Measurements from ENCODE around the gene NDUFA11. TPM values are rescaled to one million over a fixed set of nuclear protein-coding genes. Genes with fewer than 3 reads are reported as not detected.

NDUFA11 gene
- total RNA-seq, 1 donor from 2014 or later: 253 TPM

DNA sequence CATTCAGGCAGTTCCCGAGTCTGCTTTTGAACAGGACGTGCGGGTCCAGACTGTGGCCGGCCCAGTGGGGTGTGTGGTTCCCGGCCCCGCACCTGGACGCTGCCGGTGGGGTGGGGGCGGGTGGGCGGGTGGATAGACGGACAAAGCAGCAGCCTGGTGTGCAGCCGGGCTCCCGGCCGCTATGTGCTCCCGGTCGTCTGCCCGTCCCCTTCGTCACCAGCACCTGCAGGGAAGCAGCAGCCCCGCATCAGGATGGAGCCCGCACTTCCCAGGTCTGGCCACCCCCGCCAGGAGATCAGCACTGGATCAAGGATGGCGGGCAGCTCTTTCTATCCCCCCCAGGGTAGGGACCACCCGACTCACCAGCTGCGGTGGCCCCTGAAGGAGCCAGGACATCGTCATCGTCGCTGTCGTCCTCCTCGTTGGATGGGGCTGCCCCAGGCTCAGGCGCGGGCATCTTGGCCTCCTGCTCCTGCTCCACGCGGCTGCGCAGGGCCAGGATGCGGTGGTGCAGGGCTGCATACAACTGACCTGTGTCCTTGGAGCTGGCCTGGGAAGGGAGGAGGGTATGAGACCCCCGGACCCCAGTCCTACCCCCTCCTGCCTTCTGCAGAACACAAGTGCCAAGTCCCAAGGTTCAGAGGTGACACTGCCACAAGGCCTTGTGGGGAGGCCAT, 14.0 kb upstream of the NDUFA11 start:
- TF ChIP-seq CTCF (conservative IDR thresholded peaks at IDR 0.05): no peak
- no peaks in the 10 kb centered on the region for H3K4me1 Mint-ChIP-seq (ENCODE audit: unreplicated experiment)
- DNase-seq (ENCODE audit: extremely low spot score, unreplicated experiment): no peak
- H3K9me3 Mint-ChIP-seq: no peaks in the 10 kb centered on the region
- no peak overlapping the region for H3K27ac Mint-ChIP-seq
- peaks cover 7% of the 10 kb centered on the region for H3K36me3 Mint-ChIP-seq
- H3K4me3 Mint-ChIP-seq: no peak overlapping the region
- H3K27me3 Mint-ChIP-seq: no peaks in the 10 kb centered on the region

- no peaks in the 10 kb centered on the region for H3K27me3 Mint-ChIP-seq
- no peak for DNase-seq (ENCODE audit: extremely low spot score, unreplicated experiment)
- H3K4me1 Mint-ChIP-seq (ENCODE audit: unreplicated experiment): no peaks in the 10 kb centered on the region
- no peak for TF ChIP-seq CTCF (conservative IDR thresholded peaks at IDR 0.05)
- no peak overlapping the region for H3K4me3 Mint-ChIP-seq
- no peaks in the 10 kb centered on the region for H3K9me3 Mint-ChIP-seq
- no peaks in the 10 kb centered on the region for H3K36me3 Mint-ChIP-seq
- H3K27ac Mint-ChIP-seq: peak overlapping the region; percentile 67
Observed at GRCh38 chr19:5916181-5916708, 12.7 kb upstream of the NDUFA11 start.

DNA sequence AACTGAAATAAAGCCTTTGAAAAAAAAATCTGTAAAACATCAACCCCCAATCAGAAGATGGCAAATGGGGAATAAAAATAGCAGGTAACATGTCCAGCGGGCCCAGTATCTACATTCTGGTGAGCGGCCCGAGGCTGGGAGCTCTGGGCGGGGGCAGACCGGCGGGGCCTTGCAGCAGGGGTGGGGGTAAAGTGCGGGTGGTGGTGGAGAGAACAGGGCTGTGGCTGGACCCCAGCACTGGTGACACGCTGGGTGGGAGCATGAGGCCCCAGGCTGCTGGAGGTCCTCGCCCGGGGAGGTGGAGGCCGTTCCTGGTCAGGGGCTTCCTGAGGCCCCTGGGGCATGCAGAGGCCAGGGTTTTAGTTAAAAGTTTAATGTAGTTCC, 12.2 kb upstream of the NDUFA11 start:
- Mint-ChIP-seq H3K27me3 (no peaks in the 10 kb centered on the region), H3K27ac (peak overlapping the region; percentile 67), H3K4me1 (ENCODE audit: unreplicated experiment) (no peaks in the 10 kb centered on the region), H3K9me3 (no peaks in the 10 kb centered on the region), H3K4me3 (no peak overlapping the region), H3K36me3 (no peaks in the 10 kb centered on the region)
- no peak for DNase-seq (ENCODE audit: extremely low spot score, unreplicated experiment)
- TF ChIP-seq CTCF (conservative IDR thresholded peaks at IDR 0.05): no peak

DNA sequence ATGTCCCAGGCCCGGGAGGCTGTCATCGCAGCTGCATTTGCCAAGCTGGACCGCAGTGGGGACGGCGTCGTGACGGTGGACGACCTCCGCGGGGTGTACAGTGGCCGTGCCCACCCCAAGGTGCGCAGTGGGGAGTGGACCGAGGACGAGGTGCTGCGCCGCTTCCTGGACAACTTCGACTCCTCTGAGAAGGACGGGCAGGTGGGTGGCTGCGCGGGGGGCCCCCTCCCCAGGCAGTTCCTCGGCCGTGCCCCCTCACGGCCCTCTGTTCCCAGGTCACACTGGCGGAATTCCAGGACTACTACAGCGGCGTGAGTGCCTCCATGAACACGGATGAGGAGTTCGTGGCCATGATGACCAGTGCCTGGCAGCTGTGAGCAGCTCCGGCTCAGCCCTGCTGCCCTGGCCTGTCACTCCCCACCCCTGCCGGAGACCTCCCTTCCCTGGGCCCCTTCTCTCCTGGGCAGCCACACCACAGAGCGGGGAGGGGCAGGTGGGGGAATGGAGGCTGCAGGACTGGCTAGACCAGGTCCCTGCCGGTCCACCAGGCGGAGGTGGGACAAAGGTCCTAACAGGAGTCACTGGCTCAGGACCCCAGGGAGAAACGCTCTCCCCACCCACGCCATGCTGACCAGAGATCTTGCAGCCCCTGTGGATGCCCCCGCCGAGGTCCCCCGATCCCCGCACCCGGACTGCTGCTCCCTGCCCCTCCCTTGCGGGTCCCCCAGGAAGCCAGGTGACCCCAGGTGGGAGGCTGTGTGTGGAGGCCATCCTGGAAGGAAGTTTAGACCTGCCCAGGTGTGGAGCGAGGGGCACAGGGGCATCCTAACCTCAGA, 11.6 kb upstream of the NDUFA11 start:
- Mint-ChIP-seq H3K4me3 (no peak overlapping the region), H3K27ac (no peak overlapping the region), H3K36me3 (no peaks in the 10 kb centered on the region), H3K4me1 (ENCODE audit: unreplicated experiment) (no peaks in the 10 kb centered on the region), H3K9me3 (no peaks in the 10 kb centered on the region), H3K27me3 (no peaks in the 10 kb centered on the region)
- TF ChIP-seq CTCF (conservative IDR thresholded peaks at IDR 0.05): no peak
- DNase-seq (ENCODE audit: extremely low spot score, unreplicated experiment): no peak

DNA sequence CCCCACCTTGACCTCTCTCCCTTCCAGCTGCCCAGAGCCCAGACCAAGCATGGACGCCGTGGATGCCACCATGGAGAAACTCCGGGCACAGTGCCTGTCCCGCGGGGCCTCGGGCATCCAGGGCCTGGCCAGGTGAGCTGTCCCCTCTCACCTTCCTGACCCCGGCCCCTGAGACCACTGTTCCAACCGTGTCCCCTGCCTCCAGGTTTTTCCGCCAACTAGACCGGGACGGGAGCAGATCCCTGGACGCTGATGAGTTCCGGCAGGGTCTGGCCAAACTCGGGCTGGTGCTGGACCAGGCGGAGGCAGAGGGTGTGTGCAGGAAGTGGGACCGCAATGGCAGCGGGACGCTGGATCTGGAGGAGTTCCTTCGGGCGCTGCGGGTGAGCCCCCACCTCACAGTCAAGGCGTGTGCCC, 10.8 kb upstream of the NDUFA11 start:
- Mint-ChIP-seq H3K36me3 (no peaks in the 10 kb centered on the region), H3K4me3 (peak overlapping the region; percentile 52), H3K9me3 (no peaks in the 10 kb centered on the region), H3K4me1 (ENCODE audit: unreplicated experiment) (peaks cover 4% of the 10 kb centered on the region), H3K27ac (peak overlapping the region; percentile 80), H3K27me3 (no peaks in the 10 kb centered on the region)
- TF ChIP-seq CTCF (conservative IDR thresholded peaks at IDR 0.05): no peak
- DNase-seq (ENCODE audit: extremely low spot score, unreplicated experiment): no peak

All from type B pancreatic cell (in vitro differentiated cells).